Right kidney (tissue), 1 donor: ENCODE measurements around the gene VSIG10L.

Experiments
- DNase-seq: peaks from one replicate; pipeline ENCODE4 v3.0.0-alpha.2; 2016

The VSIG10L gene

DNA sequence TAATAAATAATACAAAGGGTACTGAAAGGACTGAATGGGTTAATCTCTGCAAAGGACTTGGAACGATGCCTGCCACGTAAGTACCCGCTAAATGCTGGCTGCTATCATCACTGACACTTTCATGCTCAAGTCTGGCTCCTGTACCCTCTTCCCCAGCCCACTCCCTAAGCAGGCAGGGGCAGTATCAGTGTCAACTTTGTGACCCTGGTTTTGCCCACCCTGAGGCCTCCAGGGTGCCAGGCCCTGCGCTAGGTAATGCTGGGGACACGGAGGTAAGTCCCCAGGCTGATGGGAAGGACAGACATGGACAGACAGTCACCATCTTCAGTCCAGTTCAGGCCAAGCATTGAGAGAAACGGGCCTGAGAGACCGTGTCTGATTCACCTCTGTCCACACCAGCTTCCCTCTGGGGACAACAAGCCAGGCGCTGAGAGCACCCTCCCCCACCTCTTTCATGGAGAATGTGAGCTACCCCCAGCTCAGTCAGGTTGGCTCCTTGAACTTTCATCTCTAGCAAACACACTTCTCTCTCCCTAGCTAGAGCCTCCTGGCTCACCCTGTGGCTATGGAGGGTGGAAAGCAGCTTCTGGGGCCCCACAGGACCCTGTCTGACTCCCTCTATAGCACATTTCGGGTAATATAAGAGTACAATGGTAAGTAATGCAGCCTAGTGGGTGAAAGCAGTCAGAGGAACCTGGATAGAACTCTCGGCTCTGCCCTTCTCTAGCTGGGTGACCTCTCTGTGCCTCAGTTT, 23.4 kb upstream of the VSIG10L start:
- DNase-seq = peak; percentile 59

DNA sequence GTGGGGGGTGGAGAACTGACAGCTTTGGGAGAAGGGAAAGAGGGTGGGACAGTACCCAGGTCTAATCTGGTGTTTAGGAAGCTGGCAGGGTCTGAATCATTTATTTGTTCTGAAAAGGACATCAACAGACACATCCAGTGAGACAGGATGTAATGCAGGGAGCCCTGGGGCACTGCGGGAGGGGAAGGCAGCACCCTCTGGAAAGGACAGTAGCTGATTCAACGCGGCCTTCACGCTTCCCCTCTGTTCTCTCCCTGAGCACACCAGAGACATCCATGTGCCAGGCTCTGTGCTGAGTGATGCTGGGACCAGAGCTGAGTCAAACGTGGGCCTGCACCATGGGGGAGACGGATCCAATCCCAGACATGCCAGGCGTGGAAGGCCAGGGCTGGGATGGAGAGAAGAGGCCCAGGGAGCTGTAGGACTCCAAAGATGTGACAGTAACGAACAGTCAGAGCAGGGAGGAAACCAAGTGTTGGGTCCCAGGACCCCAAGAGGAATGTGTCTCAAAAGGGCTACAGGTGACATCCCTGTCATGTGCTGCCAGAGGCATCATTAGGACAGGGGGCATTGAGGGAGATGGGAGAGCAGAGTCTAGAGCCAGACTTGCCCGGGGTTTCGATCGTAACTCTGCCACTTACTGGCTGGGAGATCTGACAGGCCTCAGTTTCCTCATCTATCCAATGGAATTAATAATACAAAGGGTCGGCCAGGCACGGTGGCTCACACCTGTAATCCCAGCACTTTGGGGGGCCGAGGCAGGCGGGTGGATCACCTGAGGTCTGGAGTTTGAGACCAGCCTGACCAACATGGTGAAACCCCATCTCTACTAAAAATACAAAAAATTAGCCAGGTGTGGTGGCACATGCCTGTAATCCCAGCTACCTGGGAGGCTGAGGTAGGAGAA, 22.5 kb upstream of the VSIG10L start:
- no peak for DNase-seq

DNA sequence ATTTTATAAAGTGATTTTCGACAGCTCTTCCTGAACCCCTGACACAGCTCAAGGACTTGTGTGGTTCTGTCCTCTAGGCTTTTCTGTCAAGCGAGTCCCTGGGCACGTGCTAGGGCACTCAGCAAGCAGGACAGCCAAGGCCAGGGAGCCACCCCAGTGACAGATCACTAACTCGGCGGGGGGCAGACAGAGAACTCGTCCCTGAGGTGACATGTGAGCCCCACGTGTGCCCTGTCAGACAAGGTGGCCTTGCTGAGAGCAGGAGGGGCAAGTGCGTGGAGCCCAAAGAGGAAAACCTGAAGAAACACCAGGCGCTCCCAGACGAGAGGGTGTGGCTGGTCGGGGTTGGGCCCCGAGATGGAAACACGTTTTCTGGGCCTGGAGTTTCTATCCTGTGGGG, 19.3 kb upstream of the VSIG10L start:
- no peak for DNase-seq

DNA sequence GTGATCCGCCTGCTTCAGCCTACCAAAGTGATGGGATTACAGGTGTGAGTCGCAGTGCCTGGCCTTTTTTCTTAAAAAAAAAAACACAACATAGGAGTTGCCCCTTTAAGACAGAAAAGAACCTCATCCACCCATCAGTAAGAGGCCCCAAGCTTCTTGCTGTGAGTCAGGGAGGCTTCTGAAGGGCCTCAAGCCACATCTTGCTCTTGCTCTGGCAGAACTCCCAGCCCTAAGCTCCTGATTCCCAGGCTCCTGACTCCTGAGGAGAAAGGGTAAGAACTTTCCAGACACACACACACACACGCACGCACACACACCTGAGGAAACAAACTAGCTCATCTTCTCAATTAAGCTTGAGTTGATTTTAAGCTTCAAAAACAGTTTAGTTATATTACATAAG, 17.4 kb upstream of the VSIG10L start:
- no peak for DNase-seq

DNA sequence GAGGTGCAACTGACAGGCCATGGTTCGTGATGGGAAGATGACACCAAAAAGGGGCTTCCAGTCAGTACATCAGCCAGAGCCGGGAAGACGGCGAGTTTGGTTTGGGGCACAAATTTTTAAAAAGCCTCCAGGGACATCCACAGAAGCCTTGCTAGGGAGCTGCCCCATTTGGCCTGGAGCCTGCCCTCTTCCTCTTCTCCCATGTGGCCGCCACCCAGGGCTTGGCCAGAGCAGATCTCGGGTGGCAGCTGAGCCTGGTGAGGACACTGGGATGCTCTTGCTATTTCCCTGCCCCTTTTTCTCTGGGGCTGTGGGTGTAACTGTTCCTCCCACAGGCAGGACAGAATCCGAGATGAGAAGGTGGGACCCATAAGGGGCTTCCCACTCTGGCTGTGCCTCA, 16.0 kb upstream of the VSIG10L start:
- DNase-seq = no peak

DNA sequence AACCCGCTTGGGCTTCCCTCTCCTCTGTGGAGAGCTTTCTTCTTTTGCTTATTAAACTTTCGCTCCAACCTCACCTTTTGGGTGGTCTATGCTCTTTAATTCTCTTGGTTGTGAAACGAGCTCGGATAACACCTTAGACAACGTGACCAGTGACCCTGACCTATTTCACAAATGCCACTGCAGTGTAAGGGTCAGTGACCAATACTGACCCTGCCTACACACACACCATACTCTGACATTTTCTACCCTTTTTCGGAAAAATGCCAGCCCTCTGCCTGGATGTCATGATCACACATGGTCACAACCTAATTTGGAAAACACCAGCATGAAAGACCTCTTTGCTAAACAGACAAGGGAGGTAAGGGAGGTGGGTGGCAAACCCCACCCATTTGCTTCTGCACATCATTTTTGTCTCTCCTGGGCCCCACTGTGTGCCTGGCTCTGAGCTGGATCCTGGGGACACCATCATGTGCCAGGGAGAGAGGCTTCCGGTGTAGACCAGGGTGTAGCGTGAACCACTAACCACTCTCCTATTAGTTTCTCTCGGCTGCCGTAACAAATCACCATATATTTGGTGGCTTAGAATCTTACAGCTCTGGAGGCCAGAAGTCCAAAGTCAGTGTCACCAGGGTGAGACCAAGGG, 14.3 kb upstream of the VSIG10L start:
- DNase-seq = no peak

DNA sequence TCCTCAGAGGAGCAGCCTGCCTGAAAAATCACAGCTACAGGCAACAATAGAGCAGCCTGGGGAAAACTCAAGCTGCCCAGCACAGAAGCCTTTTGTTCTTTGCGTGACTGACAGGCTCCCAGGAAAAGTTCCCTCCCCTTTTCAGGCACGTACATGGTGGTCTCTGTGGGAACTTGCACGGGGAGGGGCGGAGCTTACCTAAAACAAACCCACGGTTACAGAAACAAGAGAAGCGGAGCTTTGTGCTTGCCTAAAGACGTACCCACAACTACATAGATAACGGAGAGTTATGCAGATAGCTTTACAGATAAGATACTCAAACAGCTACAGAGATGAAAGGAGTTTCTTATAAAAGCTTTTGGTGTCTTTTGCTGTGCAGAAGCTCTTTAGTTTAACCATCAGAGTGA, 12.8 kb upstream of the VSIG10L start:
- no peak for DNase-seq

DNA sequence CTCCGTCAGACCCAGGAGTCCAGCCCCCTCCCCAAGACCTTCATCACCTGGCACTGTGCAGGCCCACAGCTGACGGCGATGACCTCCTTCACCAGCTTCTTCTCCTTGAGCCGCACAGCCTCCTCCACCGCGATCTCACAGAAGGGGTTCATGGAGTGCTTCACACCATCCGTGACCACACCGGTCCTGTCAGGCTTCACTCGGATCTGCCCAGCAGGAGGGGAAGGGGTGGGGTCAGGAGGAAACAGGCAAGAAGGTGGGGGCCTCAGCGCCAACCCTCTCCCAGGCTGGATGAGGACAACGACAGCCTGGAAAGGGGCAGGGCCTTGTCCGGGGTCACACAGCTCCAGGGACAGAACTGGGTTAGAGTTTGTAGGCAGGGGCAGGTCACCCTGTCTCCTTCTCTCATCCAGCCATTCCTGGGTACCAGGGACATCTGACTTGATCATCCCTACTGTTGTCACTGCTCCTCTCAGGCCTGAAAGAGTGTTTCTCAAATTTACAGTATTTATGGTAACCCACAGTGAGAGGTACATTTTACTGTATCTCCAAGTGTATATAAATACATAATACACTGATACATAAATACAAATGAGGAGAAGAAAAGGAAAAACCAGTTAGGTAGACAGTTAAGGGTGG, 12.3 kb upstream of the VSIG10L start:
- DNase-seq = peak; percentile 37

DNA sequence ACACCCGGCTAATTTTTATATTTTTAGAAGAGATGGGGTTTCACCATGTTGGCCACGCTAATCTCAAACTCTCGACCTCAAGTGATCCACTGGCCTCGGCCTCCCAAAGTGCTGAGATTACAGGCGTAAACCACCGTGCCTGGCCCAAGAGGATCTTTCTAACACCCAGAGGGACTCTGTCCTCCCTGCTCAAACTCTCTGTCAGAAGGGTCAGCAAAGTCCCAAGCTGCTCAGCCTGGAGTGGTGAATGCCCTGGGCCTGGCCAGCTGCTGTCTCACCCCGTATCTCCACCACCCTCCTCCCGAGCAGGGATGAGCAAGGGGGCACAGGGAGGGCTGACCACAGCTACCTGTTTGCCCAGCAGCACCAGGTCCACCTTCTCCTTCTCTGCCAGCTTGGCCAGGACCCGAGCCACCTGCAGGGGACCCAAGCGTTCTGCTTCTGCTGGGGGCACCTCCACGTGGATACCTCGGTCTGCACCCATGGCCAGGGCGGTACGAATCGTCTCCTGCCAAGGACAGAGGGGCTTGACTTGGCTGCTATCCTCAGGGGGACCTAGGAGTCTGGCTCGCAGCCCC, 10.9 kb upstream of the VSIG10L start:
- DNase-seq = no peak

DNA sequence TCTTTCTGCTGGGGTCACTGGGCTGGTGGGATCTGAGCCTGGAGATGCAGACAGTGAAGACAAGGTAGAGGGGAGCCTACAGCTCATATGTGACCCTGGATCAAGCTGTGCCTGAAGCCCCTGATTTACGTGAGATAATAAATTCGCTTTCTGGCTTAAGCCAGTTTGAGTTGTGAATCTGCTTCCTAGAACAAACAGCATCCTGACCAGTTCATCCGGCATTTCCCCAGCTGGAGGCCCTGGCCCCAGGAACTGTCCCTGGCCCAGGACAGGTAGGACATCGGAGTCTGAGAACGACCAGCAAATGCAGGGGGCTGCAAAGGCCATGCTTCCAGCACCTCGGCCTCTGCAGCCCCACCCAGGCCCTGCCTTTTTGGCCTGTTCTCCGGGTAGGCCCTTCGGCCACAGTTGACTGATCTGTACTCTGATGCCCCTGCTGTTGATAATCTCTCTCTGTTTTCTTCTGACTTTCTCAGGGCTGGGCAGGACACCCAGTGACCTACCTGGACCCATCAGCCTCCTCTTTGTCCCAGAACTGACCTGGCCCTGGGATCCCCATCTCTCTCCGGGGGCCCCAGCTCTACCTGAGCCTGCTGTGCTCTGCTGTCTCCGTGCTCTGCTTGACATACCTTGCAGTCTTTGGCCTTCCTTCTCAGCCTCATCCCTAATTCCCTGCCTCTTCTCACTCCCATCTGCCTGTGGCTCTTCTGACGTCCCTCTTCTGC, 9.5 kb upstream of the VSIG10L start:
- no peak for DNase-seq

DNA sequence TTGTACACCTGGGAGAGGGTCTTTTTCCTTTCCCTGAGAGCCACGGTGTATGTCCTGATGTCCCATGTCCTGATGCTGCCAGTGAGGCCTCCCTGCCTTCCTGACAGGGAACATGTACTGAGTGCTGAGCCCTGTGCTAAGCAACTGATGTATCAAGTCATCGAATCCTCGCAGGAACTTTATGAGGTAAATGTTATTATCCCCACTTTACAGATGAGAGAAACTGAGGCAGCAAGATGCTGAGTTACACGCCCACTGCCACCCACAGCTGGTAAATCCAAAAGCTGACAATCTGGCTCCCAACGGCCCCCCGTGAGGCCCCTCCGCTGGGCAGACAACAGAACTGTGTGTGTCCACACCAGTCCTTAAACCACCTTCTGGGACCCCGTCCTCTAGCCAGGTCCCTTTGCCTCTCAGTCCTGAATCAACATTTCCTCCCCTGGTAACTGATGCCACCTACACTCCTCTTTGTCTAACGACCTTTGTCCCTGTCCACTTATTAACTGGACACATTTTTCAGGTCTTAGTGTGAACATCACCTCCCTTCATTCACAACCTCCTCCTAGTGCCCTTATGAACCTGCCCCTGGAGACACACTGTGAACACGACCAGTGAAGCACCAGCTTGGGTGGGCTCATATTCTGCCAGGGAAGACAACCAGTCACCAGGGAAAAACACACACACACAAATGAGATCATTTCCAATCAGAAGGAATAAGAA, 5.4 kb upstream of the VSIG10L start:
- DNase-seq = no peak

DNA sequence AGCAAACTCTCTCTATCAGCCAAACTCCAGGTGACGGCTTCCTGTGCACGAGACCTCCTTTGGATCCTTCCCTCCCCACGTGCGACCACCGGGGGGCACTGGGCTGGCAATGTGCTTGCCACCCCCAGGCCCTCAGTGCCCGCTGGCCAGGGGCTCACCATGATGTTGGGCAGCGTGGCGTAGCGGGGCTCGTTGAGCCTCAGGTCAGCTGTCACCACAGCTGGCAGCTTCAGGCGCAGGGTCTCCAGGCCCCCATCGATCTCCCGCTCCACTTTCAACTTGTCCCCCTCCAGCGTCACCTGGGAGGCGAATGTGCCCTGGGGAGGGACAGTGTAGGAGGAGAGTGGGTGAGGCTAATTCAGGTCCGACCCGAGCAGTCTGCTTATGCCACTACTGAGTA, 4.8 kb upstream of the VSIG10L start:
- no peak for DNase-seq

DNA sequence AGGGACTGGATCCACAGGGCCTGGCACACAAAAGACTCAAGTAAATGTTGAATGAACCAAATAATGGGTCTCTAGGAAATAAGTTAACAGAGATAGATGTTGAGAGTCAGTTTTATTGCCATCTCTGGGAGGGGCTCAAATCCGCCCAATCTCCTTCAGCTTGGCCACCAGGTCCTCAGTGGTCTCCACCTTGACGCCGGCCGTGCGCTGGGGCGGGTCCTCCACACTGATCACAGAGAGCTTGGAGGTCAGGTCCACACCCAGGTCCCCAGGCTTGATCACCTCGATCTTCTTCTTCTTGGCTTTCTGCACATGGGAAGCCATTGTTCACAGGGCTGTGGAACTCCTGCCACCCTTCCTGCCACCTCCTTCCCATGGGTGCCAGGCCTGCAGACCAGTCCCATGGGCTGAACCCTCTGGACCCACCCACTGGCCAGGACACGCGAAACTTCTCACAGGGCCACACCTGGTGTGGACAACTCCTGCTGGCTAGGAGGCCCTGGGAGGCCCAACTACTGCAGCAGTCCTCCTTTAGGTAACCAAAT, 3.2 kb upstream of the VSIG10L start:
- DNase-seq = no peak

DNA sequence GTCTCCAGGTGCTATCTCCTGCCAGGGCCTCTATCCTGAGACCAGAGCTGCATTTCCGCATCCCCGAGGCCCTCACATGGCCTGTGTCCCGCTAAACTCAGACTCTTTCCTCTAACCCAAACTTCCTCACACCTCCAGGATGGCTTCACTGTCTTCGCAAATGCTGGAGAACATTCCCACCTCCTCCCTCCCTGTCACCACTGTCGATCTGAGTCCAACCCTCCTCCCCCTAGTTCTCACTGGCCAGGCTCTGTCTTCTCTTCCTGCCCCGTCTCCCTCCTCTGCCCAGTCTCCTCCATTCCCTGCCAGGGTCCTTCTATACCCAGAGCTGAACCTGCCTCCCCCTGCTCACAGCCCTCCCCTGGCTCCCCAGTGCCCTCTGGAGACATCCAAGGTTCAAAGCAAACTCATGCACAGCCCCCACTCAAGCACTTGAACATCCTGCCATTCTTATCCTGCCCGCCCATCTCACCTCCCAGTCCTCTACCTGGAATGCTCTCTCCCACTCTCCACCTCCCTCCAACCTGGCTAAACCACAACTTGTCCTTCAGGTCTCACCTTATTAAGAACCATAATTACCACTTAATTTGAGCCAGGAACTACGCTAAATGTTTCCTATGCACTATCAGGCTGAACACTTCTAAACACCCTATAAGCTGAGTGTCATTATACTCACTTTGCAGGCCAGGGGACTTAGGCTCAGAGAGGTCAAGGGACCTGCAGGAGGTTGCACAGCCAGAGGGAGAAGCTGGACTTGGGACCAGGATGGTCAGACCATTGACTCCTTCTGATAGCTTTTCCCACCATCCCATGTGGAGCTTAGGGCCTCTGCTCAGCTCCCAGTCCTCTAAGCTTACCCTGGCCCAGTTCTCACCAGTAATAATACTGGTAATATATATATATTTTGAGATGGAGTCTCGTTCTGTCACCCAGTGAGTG, 961 bp upstream of the VSIG10L start:
- DNase-seq = no peak

DNA sequence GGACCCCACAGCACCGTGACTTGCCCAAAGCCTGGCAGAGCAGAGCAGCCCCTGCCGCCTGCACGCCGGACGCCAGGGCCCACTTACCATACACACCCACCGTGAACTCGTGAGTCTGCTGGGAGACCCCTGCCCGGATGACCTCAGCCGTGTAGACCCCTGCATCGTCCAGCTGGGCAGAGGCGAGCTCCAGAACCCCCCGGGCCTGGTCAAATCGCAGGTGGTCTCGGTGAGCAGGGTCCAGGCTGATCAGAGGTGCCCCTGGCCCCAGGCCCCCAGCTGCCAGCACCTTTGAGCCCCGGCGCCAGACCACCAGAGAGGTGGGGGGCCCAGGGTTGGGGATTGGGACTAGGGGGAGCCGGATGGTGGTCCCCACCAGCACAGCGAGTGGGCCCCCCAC, 873 bp downstream of the VSIG10L start:
- DNase-seq = no peak

DNA sequence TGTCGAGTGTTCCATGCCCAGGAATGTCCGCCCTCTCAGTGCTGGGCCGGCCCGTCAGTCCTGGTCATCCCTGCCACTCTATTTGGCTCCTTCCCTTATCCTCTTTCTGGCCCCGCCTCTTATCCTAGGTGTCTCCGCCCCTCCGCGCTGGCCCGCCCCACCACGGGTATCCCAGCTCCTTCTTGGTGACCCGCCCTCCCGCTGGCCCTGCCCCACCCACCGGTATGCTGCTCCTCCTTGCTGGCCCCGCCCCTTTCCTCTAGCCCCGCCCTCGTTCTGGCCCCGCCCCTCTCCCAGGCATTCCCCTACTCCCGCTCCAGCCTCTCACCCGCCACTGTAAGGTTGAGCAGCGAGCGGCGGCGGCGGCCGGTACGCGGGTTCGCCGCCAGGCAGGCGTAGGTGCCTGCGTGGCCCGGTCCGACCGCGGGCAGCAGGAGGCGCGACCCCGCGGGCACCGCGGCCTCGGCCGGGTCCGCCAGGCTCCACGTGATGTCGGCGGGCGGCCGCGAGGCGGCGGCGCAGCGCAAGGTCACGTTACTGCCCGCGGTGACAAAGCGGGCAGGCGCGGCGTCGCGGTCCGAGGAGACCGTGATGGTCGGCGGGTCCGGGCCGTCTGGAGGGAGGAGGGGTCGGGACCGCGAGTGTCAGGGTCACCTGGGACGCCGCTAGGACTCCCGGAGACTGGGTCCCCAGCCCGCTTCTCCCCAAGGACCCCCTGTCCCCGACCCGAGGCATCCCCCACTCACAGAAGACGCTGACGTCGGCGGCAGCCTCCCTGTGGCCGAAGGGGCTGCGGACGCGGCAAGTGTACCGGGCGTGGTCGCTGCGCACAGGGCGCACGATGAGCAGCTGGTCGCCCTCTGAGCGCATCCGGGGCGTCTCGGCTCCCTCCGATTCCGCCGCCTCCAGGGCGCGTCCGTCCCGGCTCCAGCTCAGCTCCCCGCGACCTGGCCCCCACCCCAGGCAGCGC, 2.0 kb downstream of the VSIG10L start:
- DNase-seq = peak; percentile 68

DNA sequence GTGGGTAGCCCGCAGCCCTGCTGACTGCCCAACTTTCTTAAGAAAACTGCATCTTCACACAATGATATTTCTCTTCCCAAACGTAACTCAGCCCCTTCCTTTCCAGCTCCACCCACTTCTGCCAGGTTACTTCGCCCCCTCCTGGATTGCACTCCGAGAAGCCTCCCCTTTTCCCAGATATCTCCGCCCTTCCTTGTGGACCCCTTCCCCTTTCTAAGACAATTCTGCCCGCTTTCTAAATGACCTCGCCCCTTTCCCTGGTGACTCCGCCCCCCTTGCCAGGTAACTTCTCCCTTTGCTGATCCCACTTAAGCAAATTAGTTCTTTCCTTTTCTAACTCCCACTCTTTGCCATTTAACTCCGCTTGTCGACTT, 2.6 kb downstream of the VSIG10L start:
- peak; percentile 76 for DNase-seq
